Measurements from ENCODE around the gene WNK2. TPM values are rescaled to one million over a fixed set of nuclear protein-coding genes. Genes with fewer than 3 reads are reported as not detected.

Gene WNK2
- total RNA-seq, 1 donor from 2014 or later, result 1.9 TPM

- Histone ChIP-seq H3K79me2 (ENCODE audit: insufficient read depth, low read length) (no peaks in the 10 kb centered on the region), H3K36me3 (ENCODE audit: insufficient read depth, low read length) (no peaks in the 10 kb centered on the region), H3K4me2 (ENCODE audit: low read length) (no peak overlapping the region), H2AFZ (ENCODE audit: low read depth, low read length) (no peak overlapping the region), H3K27ac (ENCODE audit: low read depth, low read length) (no peak overlapping the region), H3K27me3 (ENCODE audit: insufficient read depth, low read length) (no peaks in the 10 kb centered on the region), H3K9ac (ENCODE audit: low read length) (no peak overlapping the region), H3K9me3 (ENCODE audit: insufficient read depth, low read depth, low read length) (no peaks in the 10 kb centered on the region), H3K4me1 (ENCODE audit: insufficient read depth, low read length) (no peaks in the 10 kb centered on the region), H4K20me1 (ENCODE audit: insufficient read depth, low read length) (no peaks in the 10 kb centered on the region), H3K4me3 (ENCODE audit: insufficient read depth, low read depth, low read length) (no peak overlapping the region)
- Mint-ChIP-seq H3K27ac (ENCODE audit: unreplicated experiment) (no peak overlapping the region), H3K9me3 (ENCODE audit: unreplicated experiment) (no peaks in the 10 kb centered on the region), H3K27me3 (ENCODE audit: low read depth, unreplicated experiment) (peaks cover 68% of the 10 kb centered on the region), H3K4me1 (ENCODE audit: low read depth, unreplicated experiment) (no peaks in the 10 kb centered on the region), H3K4me3 (ENCODE audit: unreplicated experiment) (no peak overlapping the region), H3K36me3 (ENCODE audit: low read depth, unreplicated experiment) (peaks cover 5% of the 10 kb centered on the region)
- DNase-seq (ENCODE audit: low read depth) (no peak), FAIRE-seq (no peak)
- TF ChIP-seq, protein P1, sequence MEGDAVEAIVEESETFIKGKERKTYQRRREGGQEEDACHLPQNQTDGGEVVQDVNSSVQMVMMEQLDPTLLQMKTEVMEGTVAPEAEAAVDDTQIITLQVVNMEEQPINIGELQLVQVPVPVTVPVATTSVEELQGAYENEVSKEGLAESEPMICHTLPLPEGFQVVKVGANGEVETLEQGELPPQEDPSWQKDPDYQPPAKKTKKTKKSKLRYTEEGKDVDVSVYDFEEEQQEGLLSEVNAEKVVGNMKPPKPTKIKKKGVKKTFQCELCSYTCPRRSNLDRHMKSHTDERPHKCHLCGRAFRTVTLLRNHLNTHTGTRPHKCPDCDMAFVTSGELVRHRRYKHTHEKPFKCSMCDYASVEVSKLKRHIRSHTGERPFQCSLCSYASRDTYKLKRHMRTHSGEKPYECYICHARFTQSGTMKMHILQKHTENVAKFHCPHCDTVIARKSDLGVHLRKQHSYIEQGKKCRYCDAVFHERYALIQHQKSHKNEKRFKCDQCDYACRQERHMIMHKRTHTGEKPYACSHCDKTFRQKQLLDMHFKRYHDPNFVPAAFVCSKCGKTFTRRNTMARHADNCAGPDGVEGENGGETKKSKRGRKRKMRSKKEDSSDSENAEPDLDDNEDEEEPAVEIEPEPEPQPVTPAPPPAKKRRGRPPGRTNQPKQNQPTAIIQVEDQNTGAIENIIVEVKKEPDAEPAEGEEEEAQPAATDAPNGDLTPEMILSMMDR (IDR thresholded peaks at IDR 0.05; ENCODE audit: insufficient read depth, low read depth, low read length), result no peak
- TF ChIP-seq EZH2 (IDR thresholded peaks at IDR 0.05; ENCODE audit: insufficient read depth, low read length), result no peak
Measured at GRCh38 chr9:93238953-93239925, 55.3 kb downstream of the WNK2 start.

DNA sequence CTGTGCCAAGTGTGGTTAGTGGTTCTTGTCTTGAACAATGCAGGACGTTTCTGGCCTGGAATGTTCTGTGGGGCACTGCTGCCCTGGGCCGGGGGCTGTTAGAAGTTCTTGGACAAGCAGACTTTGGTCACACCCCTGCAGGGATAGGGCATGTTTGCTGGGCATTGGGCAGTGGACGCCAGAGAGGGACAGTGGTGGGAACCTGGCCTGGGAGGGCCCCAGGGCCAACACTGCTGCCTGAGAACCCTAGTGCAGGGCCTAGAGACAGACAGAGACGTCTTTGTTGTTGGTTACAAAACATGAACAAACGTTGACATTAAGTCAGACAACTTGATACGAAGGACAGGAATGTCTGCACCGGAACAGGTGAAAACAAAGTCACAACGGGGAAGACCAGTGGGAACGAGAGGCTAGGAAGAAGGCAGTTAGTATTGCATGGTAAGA lies 57.0 kb downstream of the WNK2 start:
- Mint-ChIP-seq H3K9me3 (ENCODE audit: unreplicated experiment) (no peaks in the 10 kb centered on the region), H3K4me1 (ENCODE audit: low read depth, unreplicated experiment) (no peaks in the 10 kb centered on the region), H3K27ac (ENCODE audit: unreplicated experiment) (no peak overlapping the region), H3K27me3 (ENCODE audit: low read depth, unreplicated experiment) (peaks cover 63% of the 10 kb centered on the region), H3K4me3 (ENCODE audit: unreplicated experiment) (no peak overlapping the region), H3K36me3 (ENCODE audit: low read depth, unreplicated experiment) (peaks cover 5% of the 10 kb centered on the region)
- H3K36me3 ChIP-seq (ENCODE audit: insufficient read depth, low read length), result no peaks in the 10 kb centered on the region
- no peaks in the 10 kb centered on the region for H3K9me3 ChIP-seq (ENCODE audit: insufficient read depth, low read depth, low read length)
- DNase-seq (ENCODE audit: low read depth) (no peak), FAIRE-seq (no peak)
- H3K4me2 ChIP-seq (ENCODE audit: low read length), result no peak overlapping the region
- no peaks in the 10 kb centered on the region for H4K20me1 ChIP-seq (ENCODE audit: insufficient read depth, low read length)
- H3K27ac ChIP-seq (ENCODE audit: low read depth, low read length), result no peak overlapping the region
- H3K79me2 ChIP-seq (ENCODE audit: insufficient read depth, low read length), result no peaks in the 10 kb centered on the region
- no peaks in the 10 kb centered on the region for H3K27me3 ChIP-seq (ENCODE audit: insufficient read depth, low read length)
- H3K4me3 ChIP-seq (ENCODE audit: insufficient read depth, low read depth, low read length), result no peak overlapping the region
- no peaks in the 10 kb centered on the region for H3K4me1 ChIP-seq (ENCODE audit: insufficient read depth, low read length)
- H3K9ac ChIP-seq (ENCODE audit: low read length), result no peak overlapping the region
- TF ChIP-seq, protein P1 (IDR thresholded peaks at IDR 0.05; ENCODE audit: insufficient read depth, low read depth, low read length), result no peak
- TF ChIP-seq EZH2 (IDR thresholded peaks at IDR 0.05; ENCODE audit: insufficient read depth, low read length), result no peak
- no peak overlapping the region for H2AFZ ChIP-seq (ENCODE audit: low read depth, low read length)

DNA sequence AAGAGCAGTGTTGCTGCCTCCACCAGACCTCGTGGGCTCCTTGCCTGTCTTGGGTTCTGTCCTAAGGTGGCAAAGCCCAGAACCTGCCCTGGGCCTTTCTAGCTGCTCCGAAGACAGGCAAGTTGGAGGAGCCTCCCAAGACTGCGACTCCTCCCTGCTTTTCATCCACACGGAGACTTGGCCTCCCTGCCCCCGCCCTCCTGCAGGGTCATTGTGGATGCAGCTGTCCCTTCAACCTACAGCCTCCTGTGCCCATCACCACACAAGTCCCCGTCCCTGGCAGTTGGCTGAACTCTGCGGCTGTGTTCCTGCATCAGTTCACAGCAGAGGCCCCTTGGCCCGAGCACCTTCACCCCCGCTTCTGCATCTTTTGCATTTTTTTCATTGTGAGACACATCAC lies 59.2 kb downstream of the WNK2 start:
- Histone ChIP-seq H3K36me3 (ENCODE audit: insufficient read depth, low read length) (no peaks in the 10 kb centered on the region), H3K79me2 (ENCODE audit: insufficient read depth, low read length) (no peaks in the 10 kb centered on the region), H3K9me3 (ENCODE audit: insufficient read depth, low read depth, low read length) (no peaks in the 10 kb centered on the region), H3K4me3 (ENCODE audit: insufficient read depth, low read depth, low read length) (no peak overlapping the region), H3K27ac (ENCODE audit: low read depth, low read length) (no peak overlapping the region), H2AFZ (ENCODE audit: low read depth, low read length) (no peak overlapping the region), H4K20me1 (ENCODE audit: insufficient read depth, low read length) (no peaks in the 10 kb centered on the region), H3K27me3 (ENCODE audit: insufficient read depth, low read length) (no peaks in the 10 kb centered on the region), H3K4me1 (ENCODE audit: insufficient read depth, low read length) (no peaks in the 10 kb centered on the region), H3K4me2 (ENCODE audit: low read length) (no peak overlapping the region), H3K9ac (ENCODE audit: low read length) (no peak overlapping the region)
- Mint-ChIP-seq H3K36me3 (ENCODE audit: low read depth, unreplicated experiment) (peaks cover 3% of the 10 kb centered on the region), H3K27ac (ENCODE audit: unreplicated experiment) (no peak overlapping the region), H3K27me3 (ENCODE audit: low read depth, unreplicated experiment) (peaks cover 63% of the 10 kb centered on the region), H3K9me3 (ENCODE audit: unreplicated experiment) (no peaks in the 10 kb centered on the region), H3K4me1 (ENCODE audit: low read depth, unreplicated experiment) (peaks cover 2% of the 10 kb centered on the region), H3K4me3 (ENCODE audit: unreplicated experiment) (no peak overlapping the region)
- DNase-seq (ENCODE audit: low read depth) (no peak), FAIRE-seq (no peak)
- TF ChIP-seq, protein P1 (IDR thresholded peaks at IDR 0.05; ENCODE audit: insufficient read depth, low read depth, low read length), result no peak
- no peak for TF ChIP-seq EZH2 (IDR thresholded peaks at IDR 0.05; ENCODE audit: insufficient read depth, low read length)
